Neural crest cell (in vitro differentiated cells): Measurements from ENCODE around the gene UFL1. TPM values are rescaled to one million over a fixed set of nuclear protein-coding genes. Genes with fewer than 3 reads are reported as not detected.

Source experiments
- DNase-seq: peaks from one replicate; pipeline ENCODE4 v3.0.0; 2021; ENCODE audit warnings: low read depth, mixed read lengths, low spot score
- H3K27ac Mint-ChIP-seq: one replicate; pipeline ENCODE4 v1.8.0; 2021; ENCODE audit warnings: mild to moderate bottlenecking, mixed read lengths; ENCODE audit not compliant: unreplicated experiment
- H3K27me3 Mint-ChIP-seq: 2 replicates; pipeline ENCODE4 v1.8.0; 2021; ENCODE audit warnings: low read depth, mild to moderate bottlenecking, mixed read lengths
- H3K36me3 Mint-ChIP-seq: 2 replicates; pipeline ENCODE4 v1.8.0; 2021; ENCODE audit warnings: low read depth, mild to moderate bottlenecking, mixed read lengths
- H3K4me1 Mint-ChIP-seq: 2 replicates; pipeline ENCODE4 v1.8.0; 2021; ENCODE audit warnings: mixed read lengths
- H3K4me3 Mint-ChIP-seq: one replicate; pipeline ENCODE4 v1.8.0; 2021; ENCODE audit warnings: mild to moderate bottlenecking, mixed read lengths
- H3K9me3 Mint-ChIP-seq: 2 replicates; pipeline ENCODE4 v1.8.0; 2021; ENCODE audit warnings: mixed read lengths
- total RNA-seq: library from RNA; stranded (reverse); gene quantifications from 2 replicates; pipeline ENCODE4 v1.2.1, GENCODE V29; 2021
- TF ChIP-seq, protein P1 (sequence below): fragments of 200-600 bp; sonication (generic); conservative IDR thresholded peaks from 2 replicates; pipeline ENCODE4 v1.5.0; 2021; ENCODE audit warnings: antibody characterized with exemption, mild to moderate bottlenecking

The UFL1 gene
- total RNA-seq, 1 donor from 2014 or later = 17.3 TPM

DNA sequence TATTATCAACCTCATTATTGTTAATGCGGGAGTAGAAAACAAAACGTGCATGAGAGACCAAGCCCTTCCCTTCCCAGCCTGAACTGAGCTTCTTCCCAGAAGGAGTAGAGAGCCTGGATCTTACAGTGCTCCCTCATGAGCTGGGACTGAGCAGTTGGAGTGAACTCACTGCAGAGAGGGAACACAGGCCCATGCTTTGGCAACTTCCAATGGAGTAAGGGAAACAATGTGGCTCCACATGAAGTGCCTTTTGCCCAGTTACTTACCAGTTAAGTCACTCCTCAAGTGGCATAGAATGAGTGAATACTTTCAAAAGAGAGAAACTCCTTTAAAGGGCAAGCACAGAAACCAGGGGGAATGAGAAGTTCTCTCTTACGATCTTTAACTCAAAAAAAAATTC lies 53.8 kb downstream of the UFL1 start:
- H3K27me3 Mint-ChIP-seq = peaks cover 3% of the 10 kb centered on the region
- no peak overlapping the region for H3K4me3 Mint-ChIP-seq
- H3K4me1 Mint-ChIP-seq = no peaks in the 10 kb centered on the region
- TF ChIP-seq, protein P1, sequence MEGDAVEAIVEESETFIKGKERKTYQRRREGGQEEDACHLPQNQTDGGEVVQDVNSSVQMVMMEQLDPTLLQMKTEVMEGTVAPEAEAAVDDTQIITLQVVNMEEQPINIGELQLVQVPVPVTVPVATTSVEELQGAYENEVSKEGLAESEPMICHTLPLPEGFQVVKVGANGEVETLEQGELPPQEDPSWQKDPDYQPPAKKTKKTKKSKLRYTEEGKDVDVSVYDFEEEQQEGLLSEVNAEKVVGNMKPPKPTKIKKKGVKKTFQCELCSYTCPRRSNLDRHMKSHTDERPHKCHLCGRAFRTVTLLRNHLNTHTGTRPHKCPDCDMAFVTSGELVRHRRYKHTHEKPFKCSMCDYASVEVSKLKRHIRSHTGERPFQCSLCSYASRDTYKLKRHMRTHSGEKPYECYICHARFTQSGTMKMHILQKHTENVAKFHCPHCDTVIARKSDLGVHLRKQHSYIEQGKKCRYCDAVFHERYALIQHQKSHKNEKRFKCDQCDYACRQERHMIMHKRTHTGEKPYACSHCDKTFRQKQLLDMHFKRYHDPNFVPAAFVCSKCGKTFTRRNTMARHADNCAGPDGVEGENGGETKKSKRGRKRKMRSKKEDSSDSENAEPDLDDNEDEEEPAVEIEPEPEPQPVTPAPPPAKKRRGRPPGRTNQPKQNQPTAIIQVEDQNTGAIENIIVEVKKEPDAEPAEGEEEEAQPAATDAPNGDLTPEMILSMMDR = no peak
- no peaks in the 10 kb centered on the region for H3K36me3 Mint-ChIP-seq
- no peak for DNase-seq
- H3K9me3 Mint-ChIP-seq = peaks cover 9% of the 10 kb centered on the region
- H3K27ac Mint-ChIP-seq = no peak overlapping the region

DNA sequence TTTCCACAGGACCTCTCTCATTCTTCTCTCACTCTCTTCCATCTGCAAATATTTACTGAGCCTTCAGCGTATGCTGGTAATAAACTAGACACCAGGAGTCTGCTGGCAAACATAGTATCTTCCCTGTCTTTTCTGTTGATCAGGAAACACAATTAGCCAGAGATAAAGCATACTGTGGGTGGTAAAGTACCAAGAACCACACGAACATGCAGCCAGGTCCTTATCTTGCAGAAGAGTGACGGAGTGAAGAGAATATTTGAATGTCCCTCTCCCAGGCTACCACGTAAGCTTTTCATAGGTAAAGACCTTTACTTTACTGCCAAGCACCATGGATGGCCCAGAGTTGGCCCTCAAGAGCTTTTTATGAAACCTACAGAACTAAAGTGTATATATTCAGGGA lies 54.6 kb downstream of the UFL1 start:
- peaks cover 5% of the 10 kb centered on the region for H3K9me3 Mint-ChIP-seq
- peaks cover 3% of the 10 kb centered on the region for H3K27me3 Mint-ChIP-seq
- H3K27ac Mint-ChIP-seq = no peak overlapping the region
- no peaks in the 10 kb centered on the region for H3K36me3 Mint-ChIP-seq
- TF ChIP-seq, protein P1 = no peak
- no peak overlapping the region for H3K4me3 Mint-ChIP-seq
- no peak for DNase-seq
- no peaks in the 10 kb centered on the region for H3K4me1 Mint-ChIP-seq

DNA sequence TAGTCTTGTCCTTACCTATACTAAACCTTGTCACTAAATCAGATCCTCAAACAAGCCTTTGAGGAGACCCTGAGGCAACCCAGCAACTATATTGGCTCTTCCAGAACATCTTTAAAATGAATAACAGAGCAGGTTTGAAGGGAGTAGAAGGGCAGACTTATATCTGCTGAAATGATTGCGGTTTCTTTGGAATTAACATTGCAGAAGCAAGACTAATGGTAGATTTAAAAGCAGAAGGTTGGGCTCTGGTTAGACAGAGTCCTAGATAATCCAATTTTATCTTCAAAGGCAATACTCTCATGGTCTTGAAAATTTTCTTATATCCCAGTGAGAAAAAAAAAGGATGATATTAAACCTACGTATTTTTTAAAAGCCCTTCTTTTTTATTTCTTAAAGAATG lies 60.4 kb downstream of the UFL1 start:
- no peak for DNase-seq
- Mint-ChIP-seq H3K9me3 (no peaks in the 10 kb centered on the region), H3K27ac (no peak overlapping the region), H3K4me1 (peaks cover 10% of the 10 kb centered on the region), H3K27me3 (peaks cover 6% of the 10 kb centered on the region), H3K4me3 (no peak overlapping the region), H3K36me3 (no peaks in the 10 kb centered on the region)
- TF ChIP-seq, protein P1 = no peak

DNA sequence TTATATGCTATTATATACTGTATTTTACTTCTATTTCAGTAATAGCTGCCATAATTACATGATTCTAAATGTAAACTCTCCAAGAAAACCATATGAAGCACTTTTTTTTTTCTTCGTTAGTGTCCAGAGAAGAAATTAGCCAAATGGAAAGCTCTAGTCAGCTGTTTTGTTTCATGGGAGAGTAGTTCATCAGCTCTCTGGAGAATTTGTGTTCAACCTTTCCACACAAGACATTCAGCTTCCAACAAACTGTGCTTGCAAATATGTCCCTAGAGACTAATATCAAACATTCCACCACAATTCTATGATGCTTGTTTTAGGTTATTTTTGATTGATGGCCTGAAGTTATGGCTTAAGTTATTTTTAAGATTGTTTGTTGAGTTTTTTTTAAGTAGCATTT lies 60.8 kb downstream of the UFL1 start:
- Mint-ChIP-seq H3K27ac (no peak overlapping the region), H3K36me3 (no peaks in the 10 kb centered on the region), H3K9me3 (no peaks in the 10 kb centered on the region), H3K4me3 (no peak overlapping the region), H3K4me1 (peaks cover 10% of the 10 kb centered on the region), H3K27me3 (peaks cover 6% of the 10 kb centered on the region)
- TF ChIP-seq, protein P1 = no peak
- DNase-seq = no peak

DNA sequence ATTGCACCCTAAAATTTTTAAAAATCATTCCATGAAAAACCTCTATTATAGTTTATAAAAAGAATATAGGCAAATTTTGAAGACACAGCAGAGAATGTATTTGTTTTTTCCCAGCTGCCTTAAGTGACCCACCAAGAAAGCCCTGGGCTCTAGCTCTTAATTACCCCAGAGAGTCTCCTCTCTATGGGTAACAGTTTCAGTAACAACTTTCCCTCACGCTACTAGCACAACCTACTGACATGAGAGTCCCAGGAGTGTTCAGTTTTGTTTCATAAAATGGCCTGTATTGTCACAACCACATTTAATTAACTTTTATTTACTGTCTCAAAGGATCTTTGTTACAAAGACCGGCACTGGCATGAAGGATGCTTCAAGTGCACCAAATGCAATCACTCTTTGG lies 82.8 kb downstream of the UFL1 start:
- H3K4me3 Mint-ChIP-seq = no peak overlapping the region
- TF ChIP-seq, protein P1 = no peak
- no peaks in the 10 kb centered on the region for H3K9me3 Mint-ChIP-seq
- H3K27ac Mint-ChIP-seq = no peak overlapping the region
- no peaks in the 10 kb centered on the region for H3K4me1 Mint-ChIP-seq
- DNase-seq = no peak
- no peaks in the 10 kb centered on the region for H3K36me3 Mint-ChIP-seq
- no peaks in the 10 kb centered on the region for H3K27me3 Mint-ChIP-seq

Other genes with a start within 250 kb of the UFL1 start
- gene FHL5, start 41.3 kb downstream of the UFL1 start, total RNA-seq = not detected in 2 replicates